Transverse colon (tissue), 3 donors: ENCODE measurements around the gene UCK2.

Experiments
- EP300 ChIP-seq: sonication (generic); formaldehyde crosslinking; IDR thresholded peaks from one replicate; pipeline ENCODE4 v1.6.1; 2017; ENCODE audit warnings: antibody characterized with exemption, low read depth
- POLR2A ChIP-seq: fragments of 450-650 bp; IDR thresholded peaks from one replicate; pipeline ENCODE4 v1.6.1; 2016; ENCODE audit warnings: antibody characterized with exemption, mild to moderate bottlenecking, moderate library complexity
- TF ChIP-seq, protein P1 (sequence below), 5 experiments: fragments of 200-600 bp in 3 of 5; fragments of 450-650 bp in 2 of 5; sonication (generic) in 3 of 5; IDR thresholded peaks; 1 replicate in 2 of 5; 2 replicates in 3 of 5; pipeline ENCODE4 v1.5.1; 2016 to 2017; ENCODE audit warnings: antibody characterized with exemption in 5 of 5, inconsistent platforms in 3 of 5, mild to moderate bottlenecking in 2 of 5, moderate library complexity in 1 of 5

DNA sequence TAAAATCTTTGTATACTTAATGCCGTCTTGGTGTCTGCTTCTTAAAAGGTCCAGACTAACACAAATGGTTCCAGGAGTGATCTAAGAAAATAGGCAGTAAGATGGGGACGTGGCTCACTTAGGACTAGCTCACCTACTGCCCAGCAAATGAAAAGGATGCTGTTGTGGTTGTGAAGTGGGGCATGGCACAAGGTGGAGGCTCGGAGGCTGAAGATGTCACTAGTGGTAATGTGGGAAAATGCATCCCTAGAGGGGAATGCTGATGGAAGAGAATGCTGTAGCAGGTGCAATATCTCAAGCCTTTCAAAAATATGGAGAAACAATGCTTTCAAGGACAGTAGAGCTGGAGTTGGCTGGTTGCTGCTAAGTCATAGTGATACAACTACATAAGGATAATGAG, 11.3 kb upstream of the UCK2 start:
- TF ChIP-seq POLR2A, result no peak
- TF ChIP-seq, protein P1, sequence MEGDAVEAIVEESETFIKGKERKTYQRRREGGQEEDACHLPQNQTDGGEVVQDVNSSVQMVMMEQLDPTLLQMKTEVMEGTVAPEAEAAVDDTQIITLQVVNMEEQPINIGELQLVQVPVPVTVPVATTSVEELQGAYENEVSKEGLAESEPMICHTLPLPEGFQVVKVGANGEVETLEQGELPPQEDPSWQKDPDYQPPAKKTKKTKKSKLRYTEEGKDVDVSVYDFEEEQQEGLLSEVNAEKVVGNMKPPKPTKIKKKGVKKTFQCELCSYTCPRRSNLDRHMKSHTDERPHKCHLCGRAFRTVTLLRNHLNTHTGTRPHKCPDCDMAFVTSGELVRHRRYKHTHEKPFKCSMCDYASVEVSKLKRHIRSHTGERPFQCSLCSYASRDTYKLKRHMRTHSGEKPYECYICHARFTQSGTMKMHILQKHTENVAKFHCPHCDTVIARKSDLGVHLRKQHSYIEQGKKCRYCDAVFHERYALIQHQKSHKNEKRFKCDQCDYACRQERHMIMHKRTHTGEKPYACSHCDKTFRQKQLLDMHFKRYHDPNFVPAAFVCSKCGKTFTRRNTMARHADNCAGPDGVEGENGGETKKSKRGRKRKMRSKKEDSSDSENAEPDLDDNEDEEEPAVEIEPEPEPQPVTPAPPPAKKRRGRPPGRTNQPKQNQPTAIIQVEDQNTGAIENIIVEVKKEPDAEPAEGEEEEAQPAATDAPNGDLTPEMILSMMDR (IDR thresholded peaks at IDR 0.05), result no peak
- TF ChIP-seq EP300, result no peak
